HepG2 (cell line): ENCODE results near the gene SIMC1. TPM values are rescaled to one million over a fixed set of nuclear protein-coding genes. Genes with fewer than 3 reads are reported as not detected.

Source experiments
- CBX1 ChIP-seq: IDR thresholded peaks from one replicate; pipeline ENCODE4 v1.6.1; 2016; ENCODE audit warnings: antibody characterized with exemption, low read depth
- CENPT ChIP-seq: sonication (generic); formaldehyde crosslinking; IDR thresholded peaks from 2 replicates; pipeline ENCODE4 v1.8.0; 2022; ENCODE audit warnings: low read depth, mild to moderate bottlenecking, moderate library complexity, missing genetic modification reagents
- ETV6 ChIP-seq: sonication (generic); formaldehyde crosslinking; conservative IDR thresholded peaks from 2 replicates; pipeline ENCODE4 v1.4.0; 2020; ENCODE audit warnings: missing genetic modification reagents
- KMT2B ChIP-seq: IDR thresholded peaks from 2 replicates; pipeline ENCODE4 v1.6.1; 2016; ENCODE audit warnings: missing genetic modification reagents, missing compliant biosample characterization
- POLR2AphosphoS5 ChIP-seq: IDR thresholded peaks from 2 replicates; pipeline ENCODE4 v1.6.1; 2012; ENCODE audit warnings: low read depth, low read length
- RXRB ChIP-seq: IDR thresholded peaks from 2 replicates; pipeline ENCODE4 v1.6.1; 2016; ENCODE audit warnings: borderline replicate concordance, missing genetic modification reagents, missing compliant biosample characterization
- SMAD3 ChIP-seq: sonication (generic); formaldehyde crosslinking; IDR thresholded peaks from 2 replicates; pipeline ENCODE4 v1.4.0; 2020; ENCODE audit warnings: missing genetic modification reagents
- SP5 ChIP-seq: IDR thresholded peaks from 2 replicates; pipeline ENCODE4 v1.6.1; 2016; ENCODE audit warnings: low read depth, borderline replicate concordance
- SRSF1 ChIP-seq: fragments of 200-400 bp; formaldehyde crosslinking; optimal IDR thresholded peaks from 2 replicates; pipeline ENCODE3; 2017; ENCODE audit warnings: mild to moderate bottlenecking, low read depth, low read length, moderate library complexity
- SRSF4 ChIP-seq: fragments of 200-400 bp; formaldehyde crosslinking; IDR thresholded peaks from one replicate; pipeline ENCODE4 v1.6.1; 2018; ENCODE audit warnings: mild to moderate bottlenecking, low read depth, low read length, moderate library complexity; ENCODE audit not compliant: poor library complexity, severe bottlenecking
- U2AF1 ChIP-seq: fragments of 200-400 bp; formaldehyde crosslinking; optimal IDR thresholded peaks from 2 replicates; pipeline ENCODE3; 2017; ENCODE audit warnings: mild to moderate bottlenecking, low read depth, low read length
- ZFP41 ChIP-seq: sonication (generic); formaldehyde crosslinking; IDR thresholded peaks from 2 replicates; pipeline ENCODE4 v1.4.0; 2020; ENCODE audit warnings: mild to moderate bottlenecking, missing genetic modification reagents, borderline replicate concordance
- ZNF180 ChIP-seq: sonication (generic); formaldehyde crosslinking; IDR thresholded peaks from 2 replicates; pipeline ENCODE4 v1.4.0; 2020; ENCODE audit warnings: low read depth, missing genetic modification reagents, borderline replicate concordance
- ZNF317 ChIP-seq: sonication (generic); formaldehyde crosslinking; IDR thresholded peaks from 2 replicates; pipeline ENCODE4 v1.5.0; 2020; ENCODE audit warnings: mild to moderate bottlenecking, missing genetic modification reagents
- ZNF510 ChIP-seq: sonication (generic); formaldehyde crosslinking; IDR thresholded peaks from 2 replicates; pipeline ENCODE4 v1.4.0; 2020; ENCODE audit warnings: low read depth, mild to moderate bottlenecking, missing genetic modification reagents
- ZNF557 ChIP-seq: sonication (generic); formaldehyde crosslinking; IDR thresholded peaks from 2 replicates; pipeline ENCODE4 v1.4.0; 2020; ENCODE audit warnings: missing genetic modification reagents
- ZNF607 ChIP-seq: sonication (generic); formaldehyde crosslinking; IDR thresholded peaks from 2 replicates; pipeline ENCODE4 v1.5.1; 2020; ENCODE audit warnings: missing genetic modification reagents, mild to moderate bottlenecking, borderline replicate concordance
- ZNF615 ChIP-seq: sonication (generic); formaldehyde crosslinking; IDR thresholded peaks from 2 replicates; pipeline ENCODE4 v1.5.0; 2020; ENCODE audit warnings: mild to moderate bottlenecking, missing genetic modification reagents, borderline replicate concordance
- polyA plus RNA-seq, 8 experiments: library from polyadenylated mRNA; depleted of rRNA in 3 of 8; stranded (reverse) in 7 of 8; unstranded in 1 of 8; fragments of >200 nt; fragmentation: Illumina TruSeq in 4 of 8; extraction: Trizol in 4 of 8; gene quantifications; 2 replicates each; pipeline versions ENCODE4 v1.2.1 to v1.2.3, GENCODE V29; 2011 to 2016; ENCODE audit warnings: low read depth in 4 of 8, missing spikeins in 1 of 8, mixed read lengths in 1 of 8; ENCODE audit not compliant: insufficient read depth in 1 of 8
- total RNA-seq, 5 experiments: library from RNA; depleted of rRNA; stranded (reverse); fragments of >200 nt; fragmentation: Illumina TruSeq; extraction: Trizol; gene quantifications; 2 replicates each; pipeline ENCODE4 v1.2.3, GENCODE V29; 2016; ENCODE audit warnings: low read depth in 1 of 5
- TF ChIP-seq, protein P1 (sequence below): sonication (generic); formaldehyde crosslinking; IDR thresholded peaks from 2 replicates; pipeline ENCODE4 v1.5.0; 2020; ENCODE audit warnings: mild to moderate bottlenecking, missing genetic modification reagents, borderline replicate concordance
- TF ChIP-seq, protein P2 (sequence below), 2 experiments: sonication (generic) in 1 of 2; formaldehyde crosslinking in 1 of 2; IDR thresholded peaks; 2 replicates each; pipeline versions ENCODE4 v1.5.1 to v1.6.1; 2011 to 2020; ENCODE audit warnings: borderline replicate concordance in 1 of 2, low read depth in 1 of 2, low read length in 1 of 2, mild to moderate bottlenecking in 1 of 2, missing genetic modification reagents in 1 of 2, moderate library complexity in 1 of 2

Gene SIMC1
- total and polyA plus RNA-seq, 2 of the 13 experiments (the other 11 are each of a cell fraction or from before 2014, with no cell fraction given): 5.4 to 6.8 TPM

GRCh38 chr5:176361437-176362232 is 123.4 kb downstream of the SIMC1 start, which contains the start of gene KIAA1191 (continued):
- TF ChIP-seq KMT2B (CRISPR knock-in tag) (peak; percentile 92), ZNF180 (CRISPR knock-in tag) (no peak), SRSF4 (no peak), SRSF1 (peak; percentile 20), ZNF615 (no peak), ZNF510 (CRISPR knock-in tag) (no peak), SMAD3 (CRISPR knock-in tag) (peak; percentile 95), CENPT (no peak), POLR2AphosphoS5 (peak; percentile 99), SP5 (no peak), ZFP41 (CRISPR knock-in tag) (no peak), U2AF1 (no peak), ZNF557 (CRISPR knock-in tag) (no peak), ETV6 (no peak; the same call in 1 of the 2 replicates), ZNF317 (CRISPR knock-in tag) (no peak; the same call in 1 of the 2 replicates), ZNF607 (peak; percentile 79; the same call in 1 of the 2 replicates), CBX1 (peak; percentile 72), RXRB (CRISPR knock-in tag) (peak; percentile 76)
- TF ChIP-seq, protein P1, sequence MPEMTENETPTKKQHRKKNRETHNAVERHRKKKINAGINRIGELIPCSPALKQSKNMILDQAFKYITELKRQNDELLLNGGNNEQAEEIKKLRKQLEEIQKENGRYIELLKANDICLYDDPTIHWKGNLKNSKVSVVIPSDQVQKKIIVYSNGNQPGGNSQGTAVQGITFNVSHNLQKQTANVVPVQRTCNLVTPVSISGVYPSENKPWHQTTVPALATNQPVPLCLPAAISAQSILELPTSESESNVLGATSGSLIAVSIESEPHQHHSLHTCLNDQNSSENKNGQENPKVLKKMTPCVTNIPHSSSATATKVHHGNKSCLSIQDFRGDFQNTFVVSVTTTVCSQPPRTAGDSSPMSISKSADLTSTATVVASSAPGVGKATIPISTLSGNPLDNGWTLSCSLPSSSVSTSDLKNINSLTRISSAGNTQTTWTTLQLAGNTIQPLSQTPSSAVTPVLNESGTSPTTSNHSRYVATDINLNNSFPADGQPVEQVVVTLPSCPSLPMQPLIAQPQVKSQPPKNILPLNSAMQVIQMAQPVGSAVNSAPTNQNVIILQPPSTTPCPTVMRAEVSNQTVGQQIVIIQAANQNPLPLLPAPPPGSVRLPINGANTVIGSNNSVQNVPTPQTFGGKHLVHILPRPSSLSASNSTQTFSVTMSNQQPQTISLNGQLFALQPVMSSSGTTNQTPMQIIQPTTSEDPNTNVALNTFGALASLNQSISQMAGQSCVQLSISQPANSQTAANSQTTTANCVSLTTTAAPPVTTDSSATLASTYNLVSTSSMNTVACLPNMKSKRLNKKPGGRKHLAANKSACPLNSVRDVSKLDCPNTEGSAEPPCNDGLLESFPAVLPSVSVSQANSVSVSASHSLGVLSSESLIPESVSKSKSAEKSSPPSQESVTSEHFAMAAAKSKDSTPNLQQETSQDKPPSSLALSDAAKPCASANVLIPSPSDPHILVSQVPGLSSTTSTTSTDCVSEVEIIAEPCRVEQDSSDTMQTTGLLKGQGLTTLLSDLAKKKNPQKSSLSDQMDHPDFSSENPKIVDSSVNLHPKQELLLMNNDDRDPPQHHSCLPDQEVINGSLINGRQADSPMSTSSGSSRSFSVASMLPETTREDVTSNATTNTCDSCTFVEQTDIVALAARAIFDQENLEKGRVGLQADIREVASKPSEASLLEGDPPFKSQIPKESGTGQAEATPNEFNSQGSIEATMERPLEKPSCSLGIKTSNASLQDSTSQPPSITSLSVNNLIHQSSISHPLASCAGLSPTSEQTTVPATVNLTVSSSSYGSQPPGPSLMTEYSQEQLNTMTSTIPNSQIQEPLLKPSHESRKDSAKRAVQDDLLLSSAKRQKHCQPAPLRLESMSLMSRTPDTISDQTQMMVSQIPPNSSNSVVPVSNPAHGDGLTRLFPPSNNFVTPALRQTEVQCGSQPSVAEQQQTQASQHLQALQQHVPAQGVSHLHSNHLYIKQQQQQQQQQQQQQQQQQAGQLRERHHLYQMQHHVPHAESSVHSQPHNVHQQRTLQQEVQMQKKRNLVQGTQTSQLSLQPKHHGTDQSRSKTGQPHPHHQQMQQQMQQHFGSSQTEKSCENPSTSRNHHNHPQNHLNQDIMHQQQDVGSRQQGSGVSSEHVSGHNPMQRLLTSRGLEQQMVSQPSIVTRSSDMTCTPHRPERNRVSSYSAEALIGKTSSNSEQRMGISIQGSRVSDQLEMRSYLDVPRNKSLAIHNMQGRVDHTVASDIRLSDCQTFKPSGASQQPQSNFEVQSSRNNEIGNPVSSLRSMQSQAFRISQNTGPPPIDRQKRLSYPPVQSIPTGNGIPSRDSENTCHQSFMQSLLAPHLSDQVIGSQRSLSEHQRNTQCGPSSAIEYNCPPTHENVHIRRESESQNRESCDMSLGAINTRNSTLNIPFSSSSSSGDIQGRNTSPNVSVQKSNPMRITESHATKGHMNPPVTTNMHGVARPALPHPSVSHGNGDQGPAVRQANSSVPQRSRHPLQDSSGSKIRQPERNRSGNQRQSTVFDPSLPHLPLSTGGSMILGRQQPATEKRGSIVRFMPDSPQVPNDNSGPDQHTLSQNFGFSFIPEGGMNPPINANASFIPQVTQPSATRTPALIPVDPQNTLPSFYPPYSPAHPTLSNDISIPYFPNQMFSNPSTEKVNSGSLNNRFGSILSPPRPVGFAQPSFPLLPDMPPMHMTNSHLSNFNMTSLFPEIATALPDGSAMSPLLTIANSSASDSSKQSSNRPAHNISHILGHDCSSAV: no peak
- TF ChIP-seq, protein P2, sequence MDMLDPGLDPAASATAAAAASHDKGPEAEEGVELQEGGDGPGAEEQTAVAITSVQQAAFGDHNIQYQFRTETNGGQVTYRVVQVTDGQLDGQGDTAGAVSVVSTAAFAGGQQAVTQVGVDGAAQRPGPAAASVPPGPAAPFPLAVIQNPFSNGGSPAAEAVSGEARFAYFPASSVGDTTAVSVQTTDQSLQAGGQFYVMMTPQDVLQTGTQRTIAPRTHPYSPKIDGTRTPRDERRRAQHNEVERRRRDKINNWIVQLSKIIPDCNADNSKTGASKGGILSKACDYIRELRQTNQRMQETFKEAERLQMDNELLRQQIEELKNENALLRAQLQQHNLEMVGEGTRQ (IDR thresholded peaks at IDR 0.05; ENCODE audit: low read depth, low read length): no peak
- TF ChIP-seq, protein P2 (CRISPR knock-in tag; IDR thresholded peaks at IDR 0.05; ENCODE audit: borderline replicate concordance): no peak
